Left ventricle myocardium superior (tissue), 1 donor: ENCODE results near the gene HTRA2. TPM values are rescaled to one million over a fixed set of nuclear protein-coding genes. Genes with fewer than 3 reads are reported as not detected.
A peak's percentile ranks its signal among the peaks of the same experiment; 100 is the strongest.

Experiments used
- ATAC-seq: fragments of 200-7000 bp; cut with Tn5 transposase; one replicate; pipeline ENCODE4 v1.9.1; 2020; ENCODE audit warnings: mild to moderate bottlenecking, moderate library complexity
- DNase-seq: peaks from one replicate; pipeline ENCODE4 v3.0.0-alpha.2; 2020
- intact Hi-C: fragments of 100-400 bp; cut with micrococcal nuclease; formaldehyde crosslinking; loops from one replicate; pipeline ENCODE4 v1.11.0; 2022
- total RNA-seq: library from RNA; stranded (reverse); fragmentation: NEBNext Ultra II Directional; extraction: Animal tissue kit (Norgen Biotek cat#: 25700); gene quantifications from one replicate; pipeline ENCODE4 v1.2.1, GENCODE V29; 2021
- donor health status: DM: no; HTN: yes; CAD: no; lungs with severe emphysema.

Gene HTRA2
- total RNA-seq, 1 donor from 2014 or later, result 28.5 TPM

DNA sequence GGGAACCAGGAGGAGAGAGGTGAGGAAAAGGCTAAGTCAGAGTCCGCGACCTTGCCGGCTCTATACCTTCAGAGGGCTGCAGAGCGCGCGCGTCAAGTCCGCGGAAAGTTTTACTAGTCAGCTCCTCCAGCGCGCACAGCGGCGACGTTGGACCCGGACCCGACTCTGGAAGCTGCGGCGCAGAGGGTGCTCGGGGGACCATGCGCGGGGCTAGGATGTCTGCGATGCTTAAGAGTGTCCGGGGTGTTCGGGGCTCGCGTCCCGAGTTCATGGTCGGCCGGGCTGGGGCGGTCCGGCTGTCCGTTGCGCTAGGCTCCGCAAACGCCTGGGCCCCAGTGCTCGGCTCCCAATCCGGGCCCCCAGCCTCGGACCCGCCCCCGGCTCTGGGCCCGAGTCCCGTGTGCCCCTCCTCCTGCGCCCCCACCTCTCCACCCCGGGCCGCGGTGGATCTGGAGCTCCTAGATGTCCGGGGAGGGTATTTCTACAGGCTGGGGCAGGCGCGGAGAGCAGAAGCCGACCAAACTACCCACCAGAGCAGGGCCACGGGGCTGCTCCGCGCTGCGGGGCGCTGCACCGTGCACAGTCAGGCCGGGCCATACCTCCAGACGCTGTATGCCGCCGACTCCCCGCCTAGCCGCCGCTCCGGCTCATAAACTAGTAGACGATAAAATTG lies 30.3 kb upstream of the HTRA2 start, which contains the start of gene LBX2:
LBX2 (minus strand) TSS at position 337 of the 673 bp plus-strand sequence; CDS start at position 271, 66 bp downstream.
- DNase-seq (no peak), ATAC-seq (no peak)

DNA sequence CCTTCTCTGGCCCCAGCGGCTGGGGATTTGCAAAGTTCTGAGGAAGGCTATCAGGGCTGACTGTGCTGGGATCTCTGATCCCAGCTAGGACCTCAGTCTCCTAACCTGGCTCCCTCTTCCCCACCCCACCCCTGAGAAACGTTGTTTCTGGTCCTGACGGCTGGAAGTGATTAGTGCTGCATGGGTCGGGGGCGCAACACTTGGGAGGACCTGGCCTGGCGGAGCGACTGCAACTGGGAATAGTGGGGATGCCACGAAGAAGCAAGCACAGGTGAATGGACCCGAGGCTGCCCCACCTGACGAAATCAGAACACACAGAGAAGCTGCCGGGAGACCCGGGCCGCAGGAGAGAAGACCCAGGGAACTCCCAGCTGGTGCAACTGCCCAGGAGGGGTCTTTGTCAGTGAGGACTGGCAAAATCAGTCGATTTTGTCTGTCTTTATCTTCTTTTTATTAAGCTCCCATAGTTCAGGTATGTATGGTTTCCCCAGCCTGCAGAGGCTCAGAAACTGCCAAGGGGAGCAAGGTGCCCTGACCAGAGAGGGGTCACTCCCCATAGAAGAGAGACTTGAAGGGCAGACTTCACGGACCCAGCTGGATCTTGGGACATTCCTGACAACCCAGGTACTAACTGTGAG lies 29.7 kb upstream of the HTRA2 start:
- no peak for ATAC-seq
- no peak for DNase-seq
- intact Hi-C loops, result loop anchor here (5.0 kb wide), 1 partner anchor 87 kb away; no protein-coding TSS in a partner anchor

More for the DNA sequence above, 30.3 kb upstream of the HTRA2 start, which contains the start of gene LBX2:
- intact Hi-C loops, result no loop called here

DNA sequence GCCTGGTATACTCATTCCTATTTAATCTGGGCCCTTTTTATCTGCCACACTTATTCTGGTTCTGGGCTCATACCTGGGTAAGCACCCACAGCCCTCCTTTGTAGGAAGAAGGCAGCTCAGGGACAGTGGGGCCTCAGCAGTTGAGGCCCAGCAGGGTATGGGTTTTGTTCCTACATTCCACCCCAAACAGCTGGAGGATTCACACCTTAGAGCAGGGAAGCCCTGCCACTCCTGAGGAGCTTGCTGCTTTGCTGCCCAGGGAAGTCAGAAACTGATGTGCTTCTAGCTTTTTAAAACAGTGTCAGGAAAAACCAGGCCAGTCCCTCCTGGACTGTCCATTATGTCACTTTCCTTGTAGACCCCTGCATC lies 29.2 kb upstream of the HTRA2 start:
- DNase-seq (no peak), ATAC-seq (no peak)
- intact Hi-C loops, result loop anchor here (5.0 kb wide), 1 partner anchor 87 kb away; no protein-coding TSS in a partner anchor

DNA sequence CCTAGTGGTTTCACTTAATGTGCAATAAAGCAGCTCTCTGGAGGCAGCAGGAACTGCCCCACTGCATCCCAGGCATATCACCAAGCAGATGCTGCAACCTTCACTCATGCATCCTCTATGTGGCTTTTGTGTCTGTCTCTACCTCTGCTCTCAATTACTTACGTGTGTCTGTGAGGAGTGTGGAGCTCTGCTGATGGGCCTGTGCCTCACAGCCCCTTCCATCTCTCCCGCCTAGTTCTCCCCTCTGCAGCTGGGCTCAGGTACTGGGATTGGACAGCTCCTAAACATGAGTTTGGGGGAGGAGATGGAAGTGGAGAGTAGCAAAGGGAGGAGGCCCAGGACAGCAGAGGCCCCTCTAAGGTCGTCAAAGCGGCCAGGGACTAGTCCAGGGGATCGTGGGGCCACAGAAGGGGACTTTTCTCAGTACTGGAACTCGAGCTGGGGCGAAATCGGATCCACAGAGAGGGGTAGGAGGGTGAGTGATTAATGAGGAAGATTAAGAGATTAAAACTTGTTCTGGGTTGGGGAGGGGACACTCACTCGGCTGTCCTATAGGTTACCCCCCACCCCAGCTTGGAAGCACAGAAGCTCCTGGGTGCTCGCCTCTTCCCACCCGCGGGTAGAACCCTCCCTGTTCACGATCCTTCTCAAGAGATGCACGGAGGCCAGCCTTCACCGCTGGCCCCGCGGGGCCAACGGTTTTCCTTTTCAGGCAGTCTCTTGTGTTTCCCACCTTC lies 28.2 kb upstream of the HTRA2 start:
- intact Hi-C loops, result loop anchor here (5.0 kb wide), 1 partner anchor 86 kb away; no protein-coding TSS in a partner anchor
- no peak for ATAC-seq
- DNase-seq, result no peak

DNA sequence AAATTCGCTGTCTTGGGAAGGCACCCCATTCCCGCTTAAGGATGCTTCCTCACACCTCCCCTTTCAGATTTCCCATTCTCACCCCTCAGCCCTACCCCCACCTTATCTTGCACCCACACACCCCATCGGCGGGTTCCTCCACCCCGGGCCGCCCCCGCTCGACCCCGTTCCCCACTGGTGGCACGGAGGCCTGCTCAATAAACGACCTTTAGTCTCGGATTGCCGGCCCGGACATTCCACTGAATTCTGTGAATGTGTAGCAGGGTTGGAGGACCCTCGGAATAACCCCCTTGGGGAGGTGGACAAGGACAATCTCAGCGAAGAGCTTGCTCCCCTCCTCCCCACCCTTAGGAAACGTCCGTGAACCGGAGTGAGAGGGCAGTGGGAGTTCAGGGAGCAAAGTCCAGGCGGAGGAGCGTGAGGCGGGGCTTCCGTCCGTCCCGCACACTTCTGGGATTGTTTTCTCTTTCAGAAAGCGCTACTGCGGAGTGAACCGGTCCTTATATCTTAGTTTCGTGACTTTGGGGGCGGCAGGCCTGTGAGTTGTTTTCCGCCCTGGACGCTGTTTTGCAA lies 27.5 kb upstream of the HTRA2 start:
- intact Hi-C loops, result loop anchor here (5.0 kb wide), 1 partner anchor 85 kb away; no protein-coding TSS in a partner anchor
- ATAC-seq, result peak; percentile 7
- DNase-seq, result peak; percentile 37

DNA sequence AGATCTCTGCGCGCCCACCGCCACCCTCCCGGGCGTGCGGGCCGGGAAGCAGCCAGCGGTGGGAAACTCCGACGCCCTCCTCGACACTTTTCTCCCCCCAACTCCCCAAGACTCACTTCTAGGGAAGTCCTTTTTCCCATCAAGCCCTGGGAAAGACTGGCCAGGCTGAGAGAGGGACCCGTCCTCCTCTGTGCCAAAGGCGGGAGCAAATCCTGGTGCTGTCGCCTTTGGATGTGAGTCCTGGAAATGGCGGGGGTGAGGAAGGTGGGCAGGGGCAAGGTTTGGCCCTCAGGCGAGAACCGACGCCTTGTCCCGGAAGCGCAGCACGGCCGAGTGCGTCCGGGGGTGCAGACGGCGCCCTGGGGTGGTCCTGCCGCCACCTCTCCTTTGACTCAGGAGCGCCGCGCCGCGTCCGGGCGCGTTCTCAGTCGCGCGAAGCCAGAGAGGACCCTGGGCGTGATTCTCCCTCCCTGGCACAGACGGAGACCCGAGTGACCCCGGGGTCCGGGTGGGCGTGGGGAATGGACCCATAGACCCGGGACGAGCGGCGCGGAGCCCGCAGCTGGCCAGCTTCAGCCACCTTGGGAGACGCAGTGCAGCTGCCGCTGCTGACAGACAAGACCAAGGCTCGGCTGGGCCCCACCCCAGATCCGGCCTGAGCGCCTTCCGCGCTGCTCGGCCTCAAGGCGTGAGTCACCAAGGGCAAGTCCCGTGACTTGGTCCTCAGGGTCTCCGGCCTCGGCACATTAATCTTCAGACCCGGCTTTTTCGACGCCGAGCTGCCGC lies 26.8 kb upstream of the HTRA2 start:
- intact Hi-C loops, result loop anchor here (5.0 kb wide), 1 partner anchor 84 kb away; no protein-coding TSS in a partner anchor
- DNase-seq (peak; percentile 90), ATAC-seq (peak; percentile 73)

DNA sequence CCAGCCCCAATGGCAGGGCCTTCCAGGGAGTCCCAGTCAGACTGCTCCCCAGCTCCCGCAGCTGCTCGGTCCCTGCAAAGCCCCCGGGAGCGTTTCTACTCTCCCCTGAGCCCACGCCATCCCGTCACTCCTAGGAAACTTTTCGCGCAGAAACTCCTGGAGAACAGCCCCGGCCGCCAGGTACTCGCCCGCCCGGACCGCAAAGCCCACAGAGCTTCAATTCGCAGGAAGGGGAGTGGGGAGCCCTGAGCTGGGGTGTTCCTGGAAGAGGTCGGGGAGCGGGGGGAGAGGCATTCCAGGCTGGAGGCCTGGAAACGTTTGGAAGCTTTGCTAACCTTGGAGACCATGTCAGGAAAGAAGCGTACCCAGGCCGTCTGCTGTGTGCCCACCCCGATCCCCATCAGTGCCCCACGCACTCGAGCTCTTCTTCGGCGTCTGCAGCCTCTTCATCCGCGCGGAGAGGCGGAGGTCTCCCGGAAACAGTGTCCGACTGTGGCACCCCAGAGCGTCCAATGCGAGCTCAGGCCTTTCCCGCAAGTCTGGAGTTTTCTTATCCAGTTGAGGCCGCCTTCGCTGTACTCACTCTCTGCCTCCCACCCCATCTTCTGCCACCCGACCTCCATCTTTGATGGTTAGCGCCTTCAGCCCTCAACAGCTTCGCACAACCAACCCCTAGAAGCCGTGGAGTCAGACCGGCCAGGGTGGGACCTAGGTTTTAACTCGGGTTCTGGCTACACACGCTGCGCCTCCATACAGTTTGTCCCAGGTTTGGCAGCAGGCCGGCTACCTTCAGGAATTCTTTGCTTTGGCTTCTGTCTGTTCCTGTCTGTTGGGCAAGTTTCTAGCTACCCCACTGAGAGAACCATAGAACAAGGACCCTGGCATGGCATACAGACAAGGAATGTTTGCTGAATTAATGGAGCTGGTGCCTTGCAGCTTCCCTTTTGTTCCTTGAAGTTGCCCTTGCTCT lies 25.9 kb upstream of the HTRA2 start:
- ATAC-seq, result no peak
- intact Hi-C loops, result loop anchor here (5.0 kb wide), 1 partner anchor 84 kb away; no protein-coding TSS in a partner anchor
- no peak for DNase-seq

DNA sequence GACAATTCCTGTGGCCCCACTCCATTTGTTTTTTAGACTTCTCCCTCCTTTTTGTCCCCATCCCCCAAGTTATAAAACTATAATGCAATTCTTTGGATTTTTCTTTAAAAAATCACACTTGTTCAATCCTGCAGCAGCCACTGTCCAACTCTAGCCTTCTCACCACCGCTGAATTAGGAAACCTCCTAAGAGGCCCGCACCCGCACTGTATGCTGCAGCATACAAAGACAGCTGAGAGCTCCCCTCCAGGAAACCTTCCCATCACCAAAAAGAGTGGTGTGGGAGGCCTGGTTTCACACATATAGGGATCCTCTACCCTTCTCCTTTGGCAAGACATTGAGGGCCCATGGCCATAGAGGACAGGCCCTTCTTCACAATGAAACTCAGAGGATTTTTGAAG lies 25.1 kb upstream of the HTRA2 start:
- ATAC-seq (no peak), DNase-seq (no peak)
- intact Hi-C loops, result loop anchor here (5.0 kb wide), 1 partner anchor 83 kb away; no protein-coding TSS in a partner anchor

DNA sequence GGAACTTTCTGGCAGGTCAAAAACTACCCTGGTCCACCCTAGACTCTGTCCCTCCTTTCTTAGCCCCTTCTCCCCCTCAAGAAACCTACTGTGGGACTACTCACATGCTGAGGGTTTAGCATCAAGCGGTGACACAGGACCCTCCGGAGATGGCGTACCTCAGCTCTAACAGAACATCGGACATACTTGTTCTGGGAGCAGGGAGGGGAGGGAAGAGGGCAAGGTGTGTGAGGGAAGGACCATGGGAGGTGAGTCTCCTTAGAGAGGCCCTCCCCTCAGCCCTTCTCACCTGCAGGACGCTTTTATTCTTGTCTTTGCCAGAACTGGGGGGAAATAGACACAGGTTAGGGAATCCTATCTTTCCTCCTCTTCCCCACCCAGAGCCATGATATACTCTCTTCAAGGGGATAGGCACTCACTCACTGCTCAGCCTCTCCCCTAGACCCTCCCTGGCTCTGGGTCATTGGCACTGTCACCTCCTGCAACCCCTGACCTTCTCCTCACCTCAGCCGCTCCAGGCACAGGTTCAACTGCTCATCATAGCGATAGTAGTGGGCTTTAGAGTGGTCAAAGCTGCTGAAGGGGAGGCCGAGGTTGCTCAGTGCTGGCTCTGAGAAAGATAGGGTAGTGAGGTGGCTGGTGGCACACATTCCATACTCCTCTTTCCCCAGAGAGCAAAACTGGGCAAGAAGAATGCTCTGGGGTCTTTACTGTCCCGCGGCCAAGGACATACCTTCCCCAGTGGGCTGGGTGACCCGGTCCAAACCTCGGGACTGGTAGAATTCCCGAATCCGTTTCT lies 24.1 kb upstream of the HTRA2 start:
- intact Hi-C loops, result no loop called here
- no peak for DNase-seq

DNA sequence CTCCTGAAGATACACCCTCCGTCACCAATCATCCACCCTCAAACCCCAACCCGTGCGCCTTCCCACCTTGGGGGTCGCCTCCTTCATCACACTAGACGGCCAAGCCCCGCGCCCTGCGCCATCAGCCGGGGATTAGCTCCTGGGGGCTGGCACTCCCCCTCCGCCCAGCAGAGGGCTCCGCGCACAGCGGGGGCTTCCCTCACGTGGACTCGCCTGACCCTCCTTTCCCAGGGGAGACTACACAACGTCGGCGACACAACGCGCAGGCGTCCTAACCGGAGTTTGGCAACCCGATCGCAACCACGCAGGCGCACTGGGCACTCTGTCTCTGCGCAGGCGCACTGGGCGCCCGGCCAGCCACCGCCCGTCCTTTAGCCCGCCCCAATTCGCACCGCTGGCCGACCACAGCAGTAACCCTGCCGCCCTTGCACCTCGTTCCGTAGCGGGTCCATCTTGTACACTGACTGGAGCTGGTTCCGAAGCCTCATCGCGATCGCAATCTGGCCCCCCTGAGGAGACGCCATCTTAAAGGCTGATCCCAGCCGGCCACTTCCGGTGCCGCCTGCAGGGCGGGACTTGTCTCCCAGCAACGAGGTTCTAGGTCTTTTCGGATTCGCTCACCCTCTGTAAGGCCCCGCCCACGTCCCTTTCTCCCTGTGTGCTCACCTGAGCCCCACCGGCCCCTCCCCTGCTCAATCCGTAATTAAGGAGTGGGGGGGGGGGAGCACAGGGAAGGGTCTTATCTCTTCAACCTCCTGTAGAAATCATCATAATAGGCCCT lies 22.4 kb upstream of the HTRA2 start, which contains the start of gene PCGF1:
PCGF1 (minus strand) TSS at position 551 of the 781 bp plus-strand sequence; CDS start at position 524, 27 bp downstream.
- intact Hi-C loops, result no loop called here
- DNase-seq (peak; percentile 100), ATAC-seq (peak; percentile 94)

More for the DNA sequence above, 24.1 kb upstream of the HTRA2 start:
- ATAC-seq, result no peak

DNA sequence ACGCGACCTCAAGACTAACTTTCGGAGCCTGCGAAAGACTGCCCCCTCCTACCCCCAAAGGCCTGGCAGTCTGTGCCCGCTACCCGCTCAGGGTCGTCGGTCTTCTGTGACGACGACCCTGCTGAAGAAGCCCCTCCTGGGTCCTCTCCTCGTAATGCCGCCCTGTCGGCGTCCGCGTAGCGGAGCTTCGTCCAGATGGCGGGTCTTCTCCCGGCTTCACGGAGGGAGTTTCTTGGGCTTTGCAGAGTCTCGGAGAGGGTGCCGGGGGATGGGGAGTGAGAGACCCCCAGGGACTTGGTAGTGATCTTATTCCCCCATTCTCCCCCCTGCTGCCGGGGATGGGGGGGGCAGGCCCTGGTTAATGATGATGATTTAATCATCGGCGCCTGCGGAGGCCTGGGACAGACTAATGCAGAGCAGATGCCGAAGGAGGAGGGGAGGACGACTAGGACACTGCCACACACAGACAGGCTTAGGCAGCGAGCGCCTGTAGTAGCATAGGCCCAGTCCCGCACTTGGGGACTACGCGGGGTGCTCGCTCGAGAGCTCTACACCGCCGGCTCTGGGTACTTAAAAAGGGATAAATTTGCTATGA lies 21.7 kb upstream of the HTRA2 start:
- ATAC-seq (peak; percentile 5), DNase-seq (no peak)
- intact Hi-C loops, result no loop called here

DNA sequence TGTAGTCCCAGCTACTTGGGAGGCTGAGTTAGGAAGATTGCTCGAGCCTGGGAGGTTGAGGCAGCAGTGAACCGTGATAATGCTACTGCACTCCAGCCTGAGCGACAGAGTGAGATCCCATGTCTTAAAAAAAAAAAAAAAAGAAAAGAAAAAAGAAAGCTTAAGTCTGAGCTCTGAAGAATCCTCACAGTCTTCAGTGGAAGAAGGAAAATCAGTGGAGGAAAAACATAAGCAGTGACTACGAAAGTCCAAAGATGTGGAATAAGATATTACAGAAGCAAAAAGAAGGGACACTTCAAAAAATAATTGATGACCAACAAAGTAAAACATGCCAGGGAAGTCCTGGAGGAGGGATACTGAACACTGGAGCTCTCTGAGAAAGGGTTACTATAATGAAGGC lies 19.5 kb upstream of the HTRA2 start:
- ATAC-seq, result no peak

DNA sequence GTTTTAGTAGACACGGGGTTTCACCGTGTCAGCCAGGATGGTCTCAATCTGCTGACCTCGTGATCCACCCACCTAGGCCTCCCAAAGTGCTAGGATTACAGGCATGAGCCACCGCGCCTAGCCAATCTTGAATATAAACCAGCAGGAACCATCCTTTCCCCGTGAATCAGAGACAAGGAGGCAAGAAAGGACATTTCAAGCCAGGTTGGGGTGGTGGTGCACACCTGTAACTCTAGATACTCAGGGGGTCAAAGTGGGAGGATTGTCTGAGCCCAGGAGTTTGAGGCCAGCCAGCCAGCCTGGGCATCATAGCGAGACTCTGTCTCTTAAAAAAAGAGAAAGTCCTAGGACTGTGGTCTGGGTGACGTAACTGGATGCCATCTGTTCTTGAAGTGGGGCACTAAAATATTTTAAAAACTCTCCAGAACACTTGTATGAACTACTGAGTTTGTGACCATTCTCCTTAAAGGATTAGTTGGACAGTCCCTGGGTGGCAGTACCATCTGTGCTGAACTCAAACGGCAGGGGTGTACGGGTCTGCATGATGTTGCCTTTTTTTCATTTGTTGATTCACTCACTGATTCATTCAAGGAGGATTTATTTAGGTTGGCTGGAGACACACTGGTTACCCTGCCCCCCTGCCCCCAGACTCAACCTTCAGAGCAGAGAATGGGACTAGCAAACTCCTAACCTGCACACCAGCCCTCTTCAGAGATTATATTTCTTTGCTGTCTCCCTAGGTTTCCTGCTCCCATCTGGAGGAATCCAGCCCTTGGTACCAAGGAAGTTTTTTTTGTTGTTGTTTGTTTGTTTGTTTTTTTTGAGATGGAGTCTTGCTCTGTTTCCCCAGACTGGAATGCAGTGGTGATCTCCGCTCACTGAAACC lies 18.4 kb upstream of the HTRA2 start:
- ATAC-seq (no peak), DNase-seq (no peak)
- intact Hi-C loops, result no loop called here

More for the DNA sequence above, 19.5 kb upstream of the HTRA2 start:
- intact Hi-C loops, result no loop called here
- no peak for DNase-seq
